Spleen (tissue), 7 donors: Measurements from ENCODE around the gene KRT73.

ENCODE experiments used
- CTCF ChIP-seq, 11 experiments: fragments of 200-600 bp in 7 of 11; fragments of 450-650 bp in 4 of 11; sonication (generic) in 4 of 11; IDR thresholded peaks in 8 of 11; conservative IDR thresholded peaks in 3 of 11; 1 replicate in 7 of 11; 2 replicates in 4 of 11; pipeline versions ENCODE4 v1.4.0 to v1.8.0; 2016 to 2021; ENCODE audit warnings: antibody characterized with exemption in 11 of 11, inconsistent platforms in 4 of 11, mild to moderate bottlenecking in 1 of 11
- POLR2A ChIP-seq, 3 donors: fragments of 450-650 bp; IDR thresholded peaks; one replicate each; pipeline ENCODE4 v1.5.1; 2017; ENCODE audit warnings: antibody characterized with exemption in 3 of 3, mild to moderate bottlenecking in 1 of 3
- POLR2AphosphoS5 ChIP-seq, 3 donors: sonication (generic); formaldehyde crosslinking; IDR thresholded peaks; one replicate each; pipeline ENCODE4 v1.5.1; 2017; ENCODE audit warnings: antibody characterized with exemption in 3 of 3
- donor health status: DM: no; HTN: no; CAD: no; lungs with moderate emphysema.
- donor health status: DM: no; HTN: no; CAD: no.
- donor health status: DM: no; HTN: no; CAD: no.

DNA sequence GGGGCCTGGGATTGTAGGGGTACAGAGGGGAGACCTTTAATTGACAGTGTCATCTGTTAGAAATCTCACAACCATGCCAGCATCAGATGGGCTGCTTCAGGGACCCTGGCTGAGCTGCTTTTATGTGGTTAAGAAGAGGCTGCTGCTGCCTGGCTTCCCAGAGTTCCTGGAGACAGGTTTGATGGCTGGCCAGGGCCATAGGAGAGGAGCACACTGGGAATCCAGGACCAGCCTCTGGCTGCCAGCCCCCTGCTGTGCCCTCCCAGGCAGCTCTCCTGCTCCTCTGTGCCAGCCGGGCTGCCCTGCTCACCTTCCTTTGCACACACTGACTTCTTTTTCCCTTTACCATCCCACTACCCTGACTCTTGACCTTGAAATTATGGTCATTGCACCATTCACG, 507 bp upstream of the KRT73 start:
- TF ChIP-seq CTCF (IDR thresholded peaks at IDR 0.05 in 8 of 11, conservative IDR thresholded peaks at IDR 0.05 in 3 of 11) = no peak
- TF ChIP-seq POLR2AphosphoS5 (IDR thresholded peaks at IDR 0.05) = no peak
- TF ChIP-seq POLR2A (IDR thresholded peaks at IDR 0.05) = no peak
